GM18526 (cell line): ENCODE data around the gene HSPA4.

ENCODE experiments used
- POLR2A ChIP-seq: IDR thresholded peaks from 3 replicates; pipeline ENCODE4 v1.6.1; 2011; ENCODE audit not compliant: insufficient read length; ENCODE audit errors: extremely low read depth

HSPA4 gene

DNA sequence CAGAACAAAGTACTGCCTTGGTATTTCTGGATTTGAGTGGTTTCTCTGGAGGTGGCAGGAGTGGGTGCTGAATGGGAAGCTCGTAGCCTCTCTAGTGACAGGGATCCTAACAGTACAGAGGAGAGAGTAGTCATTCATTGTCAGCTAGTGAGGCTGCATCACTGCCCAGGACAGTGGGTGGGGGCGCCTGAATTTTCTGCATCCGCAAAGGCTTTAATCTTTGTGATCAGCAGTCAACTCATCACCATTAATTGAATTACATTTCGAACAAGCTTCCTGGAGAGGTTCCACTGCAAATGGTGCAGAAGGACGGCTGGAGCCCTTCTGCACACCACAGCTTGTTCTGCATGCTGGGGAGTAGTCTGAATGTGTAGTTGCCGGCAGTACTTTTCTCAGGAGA, 77.5 kb downstream of the HSPA4 start:
- no peak for TF ChIP-seq POLR2A

DNA sequence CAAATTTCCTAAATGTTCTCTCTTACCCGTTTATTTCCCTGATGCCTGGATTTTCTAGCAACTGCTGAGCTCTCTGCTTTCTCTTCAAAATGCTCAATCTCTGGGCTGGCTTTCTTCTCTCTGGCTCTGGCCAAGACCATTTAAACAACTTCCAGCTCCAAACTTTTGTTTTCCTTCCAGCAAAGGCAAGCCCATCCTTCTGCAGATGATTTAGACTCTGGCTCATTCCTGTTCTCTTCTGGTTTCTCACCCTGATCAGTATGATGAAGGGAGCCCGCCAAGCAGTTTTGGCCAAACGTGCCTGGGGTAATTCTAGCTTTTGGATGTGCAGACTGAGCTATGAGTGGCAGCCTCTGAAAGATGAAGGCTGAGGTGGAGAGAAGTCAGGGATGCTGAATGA, 78.1 kb downstream of the HSPA4 start:
- TF ChIP-seq POLR2A = no peak

DNA sequence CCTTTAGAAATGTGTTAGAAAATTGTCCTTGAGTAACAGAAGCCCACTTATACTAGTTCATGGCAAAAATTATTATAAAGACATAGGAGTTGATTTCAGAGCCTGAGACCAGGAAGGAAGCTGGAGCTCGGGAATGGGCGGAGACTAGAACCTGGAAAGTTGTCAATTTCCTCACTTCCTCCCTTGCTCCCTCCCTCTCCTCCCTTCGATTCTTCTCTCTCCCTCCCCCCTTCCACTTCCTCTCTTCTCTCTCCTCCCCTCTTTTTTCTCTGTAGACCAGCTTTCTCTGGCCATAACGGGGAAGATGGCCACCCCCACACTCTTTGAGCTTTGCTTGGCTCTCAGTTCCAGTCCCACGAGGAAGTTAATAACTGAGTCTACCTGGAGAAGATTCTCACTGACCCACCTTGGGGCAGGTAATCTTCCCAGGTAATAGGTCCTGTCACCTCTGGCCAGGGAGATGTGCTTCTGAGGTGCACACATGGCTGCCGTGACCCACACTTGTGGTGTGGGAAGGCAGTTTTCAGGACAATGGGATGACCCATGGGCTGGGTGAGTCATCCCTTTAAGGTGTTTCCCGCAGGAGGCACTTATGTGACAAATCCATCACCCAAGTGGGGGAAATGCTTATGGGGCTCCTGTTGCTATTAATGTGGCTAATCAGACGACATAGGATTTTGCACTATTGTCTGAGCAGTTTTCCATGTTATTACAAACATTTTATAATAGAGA, 78.7 kb downstream of the HSPA4 start:
- no peak for TF ChIP-seq POLR2A

DNA sequence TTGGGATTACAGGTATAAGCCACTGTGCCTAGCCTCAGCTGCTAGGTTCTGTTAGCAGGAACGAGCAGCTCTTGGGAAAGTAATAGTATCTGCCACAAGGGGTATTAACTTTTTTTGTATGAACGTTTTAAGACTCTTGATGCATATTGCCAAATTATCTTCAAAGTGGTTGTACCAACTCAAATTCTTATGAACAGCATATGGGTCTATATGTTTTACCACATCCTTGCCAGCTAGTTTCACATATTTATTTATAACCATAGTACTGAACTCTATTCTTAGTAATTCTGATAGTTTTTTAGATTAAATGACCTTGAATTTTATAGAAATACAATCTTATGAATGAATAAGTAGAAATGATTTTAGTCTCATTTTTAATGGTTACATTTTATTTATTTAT, 80.9 kb downstream of the HSPA4 start:
- TF ChIP-seq POLR2A = no peak

DNA sequence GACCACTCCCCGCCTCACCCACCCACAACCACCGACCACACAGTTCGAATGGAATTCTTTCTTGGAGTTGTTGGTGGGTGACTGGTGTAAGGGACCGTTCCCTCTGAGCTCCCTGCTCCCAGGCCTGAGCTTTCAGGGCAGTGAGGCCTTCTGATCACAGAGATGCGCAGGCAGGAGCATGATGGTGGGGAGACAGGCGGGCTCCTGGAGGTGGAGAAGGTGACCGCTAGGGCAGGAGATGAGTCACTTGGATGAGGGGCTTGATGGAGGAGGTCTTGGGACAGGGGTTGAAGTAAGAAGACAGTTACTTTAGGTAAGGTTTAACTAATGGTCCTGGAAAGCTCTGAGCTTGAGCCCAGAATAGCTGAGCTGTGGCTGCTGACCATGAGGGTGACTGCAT, 88.5 kb downstream of the HSPA4 start:
- TF ChIP-seq POLR2A = no peak

DNA sequence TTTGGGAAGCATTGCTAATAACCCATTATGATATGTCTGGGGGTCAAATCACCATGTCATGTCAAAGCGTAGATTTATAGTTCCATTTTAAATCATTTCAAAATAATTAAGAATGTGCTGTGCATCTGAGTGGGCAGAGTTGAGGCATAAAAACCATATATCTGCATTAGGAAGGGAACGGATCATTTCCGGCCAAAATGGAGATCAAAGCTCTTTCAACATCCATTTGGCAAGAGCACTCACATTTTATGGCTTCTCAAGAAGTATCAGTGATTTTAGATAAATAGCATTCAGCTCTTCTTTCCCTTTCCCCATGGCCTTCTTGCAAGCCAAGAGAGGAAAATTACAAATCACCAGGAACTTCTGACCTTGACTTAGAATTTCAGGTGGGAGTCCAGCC, 89.9 kb downstream of the HSPA4 start:
- no peak for TF ChIP-seq POLR2A

DNA sequence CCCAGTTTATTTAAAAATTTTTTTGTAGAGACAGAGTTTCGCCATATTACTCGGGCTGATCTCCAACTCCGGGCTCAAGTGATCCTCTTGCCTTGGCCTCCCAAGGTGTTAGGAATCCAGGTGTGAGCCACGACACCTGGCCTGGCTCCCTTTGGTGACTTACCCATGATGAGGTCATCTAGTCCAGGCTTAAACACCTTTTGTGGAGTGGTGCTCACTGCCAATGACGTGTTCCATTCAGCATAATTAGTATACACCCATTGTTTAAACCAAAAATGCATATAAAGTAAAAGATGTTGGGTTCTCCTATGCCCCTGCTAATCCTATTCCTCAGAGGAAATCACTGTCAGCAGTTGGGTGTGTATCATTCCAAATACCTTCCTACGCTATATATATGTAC, 91.0 kb downstream of the HSPA4 start:
- TF ChIP-seq POLR2A = no peak

DNA sequence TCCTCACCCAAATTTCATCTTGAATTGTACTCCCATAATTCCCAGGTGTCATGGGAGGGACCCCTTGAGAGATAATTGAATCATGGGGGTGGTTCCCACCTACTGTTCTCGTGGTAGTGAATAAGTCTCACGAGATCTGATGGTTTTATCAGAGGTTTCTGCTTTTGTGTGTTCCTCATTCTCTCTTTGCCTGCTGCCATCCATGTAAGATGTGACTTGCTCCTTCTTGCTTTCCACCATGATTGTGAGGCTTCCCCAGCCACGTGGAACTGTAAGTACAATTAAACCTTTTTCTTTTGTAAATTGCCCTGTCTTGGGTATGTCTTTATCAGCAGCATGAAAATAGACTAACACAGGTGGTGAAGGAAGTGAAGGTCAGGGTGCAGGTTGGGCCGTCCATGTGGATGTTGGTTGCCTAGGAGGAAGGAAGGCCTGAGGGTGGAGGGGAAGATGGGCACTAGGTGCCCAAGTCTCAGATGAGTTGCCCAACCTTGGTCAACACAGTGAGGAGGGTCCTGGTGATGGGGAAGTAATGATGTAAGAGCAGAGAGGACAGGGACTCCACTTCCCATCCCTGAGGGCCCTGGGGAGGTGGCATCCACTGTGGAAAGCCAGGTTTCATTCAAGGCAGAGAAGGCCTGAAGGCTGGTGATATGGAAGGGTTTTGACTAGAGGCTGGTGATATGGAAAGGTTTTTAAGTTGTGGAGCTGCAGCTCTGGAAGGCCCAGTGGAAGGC, 92.6 kb downstream of the HSPA4 start:
- no peak for TF ChIP-seq POLR2A

DNA sequence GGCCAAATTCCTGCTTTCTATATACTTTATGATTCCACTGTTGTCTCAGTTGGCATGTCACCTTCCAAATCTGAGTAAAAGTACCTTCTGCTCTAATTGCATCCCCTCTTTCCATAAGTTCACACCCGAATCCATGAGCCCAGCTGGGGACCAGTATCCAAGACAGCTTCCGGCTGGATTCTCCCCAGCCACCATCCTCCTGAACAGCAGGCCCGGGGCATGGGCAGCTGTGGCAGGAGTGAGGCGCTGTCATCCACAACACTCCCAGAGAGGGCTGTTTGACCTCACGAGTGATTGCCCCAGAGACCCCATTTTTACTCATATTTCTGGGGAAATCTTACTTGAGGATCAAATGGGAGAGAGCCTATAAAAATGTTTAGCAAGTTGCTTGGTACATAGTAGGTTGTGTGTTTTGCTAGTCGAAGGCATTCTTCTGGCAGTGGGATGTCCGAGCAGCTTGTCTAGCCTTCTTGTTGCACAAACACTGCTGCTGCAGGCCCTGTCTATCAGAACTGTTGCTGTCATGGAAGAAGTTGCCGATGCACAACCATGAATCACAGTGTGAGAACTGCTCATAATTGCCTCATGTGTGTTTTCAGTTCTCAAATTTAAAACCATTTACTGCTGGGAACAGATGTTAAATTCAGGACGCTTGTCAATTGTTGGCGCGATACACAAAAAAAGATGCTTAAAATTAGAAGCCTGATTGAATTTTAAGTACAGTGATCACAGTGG, 93.8 kb downstream of the HSPA4 start:
- no peak for TF ChIP-seq POLR2A

DNA sequence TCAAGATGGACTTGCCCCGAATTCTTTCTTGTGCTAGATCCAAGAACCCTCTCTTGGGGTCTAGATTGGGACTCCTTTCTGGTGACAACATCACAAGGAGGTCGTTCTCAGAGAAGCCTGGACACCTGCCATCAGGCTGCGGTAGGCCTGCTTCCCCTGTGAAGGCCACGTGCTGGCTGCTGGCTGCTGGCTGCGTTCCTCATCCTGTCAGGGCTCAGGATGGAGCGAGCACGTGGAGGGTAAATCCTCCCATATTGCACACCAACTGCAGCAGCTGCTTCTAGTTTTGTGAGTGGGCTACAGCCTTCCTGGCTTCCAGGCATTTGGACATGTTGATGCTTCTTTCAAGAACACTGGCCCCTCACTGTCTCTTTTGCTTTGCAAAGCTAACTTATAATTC, 95.6 kb downstream of the HSPA4 start:
- no peak for TF ChIP-seq POLR2A

DNA sequence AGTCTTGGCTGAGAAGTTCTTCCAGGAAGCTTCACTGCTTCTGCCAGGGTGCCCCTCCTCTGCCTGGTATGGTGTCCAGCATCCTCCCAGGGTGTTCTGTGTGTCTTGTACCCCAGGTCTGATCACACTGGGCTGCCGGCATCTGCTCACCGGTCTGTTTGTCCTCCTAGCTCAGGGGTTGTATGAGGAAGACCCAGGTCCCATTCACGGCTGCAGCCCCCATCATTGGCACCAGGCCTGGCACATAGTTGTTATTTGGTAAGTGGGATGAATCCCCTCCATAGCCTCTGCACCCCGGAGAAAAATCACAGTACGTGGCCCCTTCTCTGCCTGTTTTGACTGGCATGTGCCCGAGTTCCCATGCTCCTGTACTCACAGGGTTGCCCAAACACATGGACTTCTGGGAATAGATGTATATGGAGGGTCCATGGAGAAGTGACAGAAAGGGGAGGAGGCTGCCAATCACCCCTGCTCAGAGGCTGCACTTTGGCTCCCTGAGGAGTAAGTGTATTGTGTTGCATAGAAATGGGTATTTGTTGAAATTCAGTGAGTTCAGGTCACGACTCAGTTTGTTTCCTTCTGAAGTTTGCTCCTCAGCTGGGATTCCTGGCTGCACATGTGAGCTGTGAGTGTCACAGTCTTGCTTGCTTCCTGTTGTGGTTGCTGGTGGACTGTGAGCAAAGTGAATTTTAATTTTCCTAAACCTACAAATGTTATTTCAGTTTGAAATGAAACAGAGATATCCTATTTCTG, 96.2 kb downstream of the HSPA4 start:
- no peak for TF ChIP-seq POLR2A

DNA sequence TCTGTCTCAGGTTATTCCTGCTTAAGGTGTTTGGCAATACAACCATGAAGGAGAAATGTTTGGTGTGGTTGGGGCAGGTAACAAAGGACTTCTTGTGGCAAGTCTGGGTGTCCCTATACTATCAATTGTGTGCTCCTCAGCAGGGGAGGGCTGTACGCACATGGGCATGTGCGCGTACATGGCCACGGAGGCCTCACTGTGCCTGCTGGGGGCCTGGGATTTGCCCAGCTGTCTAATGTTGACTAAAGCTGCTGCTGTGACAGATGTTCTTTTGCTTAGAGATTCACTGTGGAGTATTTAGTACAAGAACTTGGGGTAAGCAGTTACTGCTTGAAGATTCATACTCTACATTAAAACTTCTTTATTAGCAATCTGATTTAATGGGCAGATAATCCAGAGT, 97.5 kb downstream of the HSPA4 start:
- TF ChIP-seq POLR2A = no peak

DNA sequence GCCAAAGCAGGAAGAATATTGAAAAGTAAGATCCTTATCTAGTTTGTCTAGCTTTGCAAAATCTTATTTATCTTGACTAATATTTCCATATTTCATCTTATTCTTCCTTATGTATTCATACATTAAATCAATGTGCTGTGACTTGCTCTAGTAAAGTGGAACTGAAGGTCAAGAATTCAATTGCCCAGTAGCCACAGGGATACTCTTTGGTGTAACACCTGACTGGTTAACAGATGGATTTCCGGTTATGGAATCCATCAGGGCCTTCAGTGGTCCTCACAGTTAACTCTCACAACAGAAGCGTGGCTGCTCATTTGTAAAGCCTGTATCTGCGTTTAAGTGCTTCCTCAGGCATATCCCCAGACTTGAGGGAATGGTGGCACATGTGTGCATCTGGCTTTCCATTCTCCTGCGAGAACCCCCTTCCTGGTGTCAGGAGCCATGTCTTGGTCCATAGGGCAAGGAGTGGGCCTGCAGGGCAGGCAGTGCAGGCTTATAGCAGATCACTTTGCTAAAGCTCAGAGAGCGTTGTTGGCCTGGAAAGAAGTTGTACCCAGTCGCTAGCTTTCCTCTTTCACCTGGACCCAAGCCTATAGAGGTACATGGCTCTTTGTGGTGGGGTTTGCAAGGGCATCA, 99.2 kb downstream of the HSPA4 start:
- no peak for TF ChIP-seq POLR2A

DNA sequence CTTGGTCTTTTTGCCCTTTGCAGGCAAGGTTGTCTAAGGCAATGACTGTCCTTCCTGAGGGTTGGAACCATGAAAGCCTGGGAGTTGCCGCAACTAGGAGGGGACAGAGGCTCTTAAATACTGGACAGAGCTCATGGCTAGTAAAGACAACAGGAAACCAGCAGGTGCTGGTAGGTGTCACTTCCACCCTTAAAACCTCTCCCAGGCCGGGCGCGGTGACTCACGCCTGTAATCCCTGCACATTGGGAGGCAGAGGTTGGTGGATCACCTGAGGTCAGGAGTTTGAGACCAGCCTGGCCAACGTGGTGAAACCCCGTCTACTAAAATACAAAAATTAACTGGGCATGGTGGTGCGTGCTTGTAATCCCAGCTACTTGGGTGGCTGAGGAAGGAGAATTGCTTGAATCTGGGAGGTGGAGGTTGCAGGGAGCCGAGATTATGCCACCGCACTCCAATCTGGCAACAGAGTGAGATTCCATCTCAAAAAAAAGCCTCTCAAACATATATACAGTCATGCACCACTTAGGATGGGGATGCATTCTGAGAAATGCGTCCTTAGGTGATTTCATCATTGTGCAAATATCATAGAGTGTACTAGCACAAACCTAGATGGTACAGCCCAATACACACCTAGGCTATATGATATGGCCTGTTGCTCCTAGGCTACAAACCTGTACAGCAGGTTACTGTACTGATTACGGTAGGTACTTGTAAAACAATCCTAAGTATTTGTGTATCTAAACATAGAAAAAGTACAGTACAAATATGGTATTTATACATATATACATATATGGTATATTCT, 102.7 kb downstream of the HSPA4 start:
- TF ChIP-seq POLR2A = no peak
